GM04503 (cell line): ENCODE data around the gene SDK1.

ENCODE experiments used
- DNase-seq: peaks from one replicate; pipeline ENCODE4 v3.0.0-alpha.2; 2012; ENCODE audit warnings: low read depth

SDK1 gene

GRCh38 chr7:3332308-3332707, 31.3 kb downstream of the SDK1 start:
- DNase-seq: no peak

- no peak for DNase-seq
These were observed 32.8 kb downstream of the SDK1 start for GRCh38 chr7:3333861-3334260.

GRCh38 chr7:3336042-3336665, 35.1 kb downstream of the SDK1 start:
- no peak for DNase-seq

- DNase-seq: no peak
These were observed 37.1 kb downstream of the SDK1 start for GRCh38 chr7:3338161-3338560.

- no peak for DNase-seq
These were observed 44.8 kb downstream of the SDK1 start for GRCh38 chr7:3345699-3346481.

- DNase-seq: no peak
These were observed 48.1 kb downstream of the SDK1 start for GRCh38 chr7:3349126-3349525.

- DNase-seq: no peak
These were observed 55.1 kb downstream of the SDK1 start for GRCh38 chr7:3356173-3356572.

GRCh38 chr7:3358991-3359390, 57.9 kb downstream of the SDK1 start:
- no peak for DNase-seq

- DNase-seq: no peak
These were observed 66.2 kb downstream of the SDK1 start for GRCh38 chr7:3367261-3367660.

- DNase-seq: no peak
These were observed 69.2 kb downstream of the SDK1 start for GRCh38 chr7:3370068-3370830.

GRCh38 chr7:3370921-3371320, 69.9 kb downstream of the SDK1 start:
- no peak for DNase-seq

GRCh38 chr7:3371601-3372000, 70.5 kb downstream of the SDK1 start:
- DNase-seq: no peak

GRCh38 chr7:3374239-3374638, 73.2 kb downstream of the SDK1 start:
- DNase-seq: no peak

GRCh38 chr7:3378390-3379150, 77.5 kb downstream of the SDK1 start:
- no peak for DNase-seq

GRCh38 chr7:3380034-3380433, 79.0 kb downstream of the SDK1 start:
- DNase-seq: no peak

GRCh38 chr7:3380886-3381685, 80.0 kb downstream of the SDK1 start:
- DNase-seq: no peak

- no peak for DNase-seq
These were observed 85.6 kb downstream of the SDK1 start for GRCh38 chr7:3386423-3387190.

GRCh38 chr7:3393862-3394261, 92.8 kb downstream of the SDK1 start:
- DNase-seq: no peak

- no peak for DNase-seq
These were observed 96.3 kb downstream of the SDK1 start for GRCh38 chr7:3397324-3397723.

GRCh38 chr7:3399858-3400257, 98.8 kb downstream of the SDK1 start:
- no peak for DNase-seq

GRCh38 chr7:3404501-3404900, 103.4 kb downstream of the SDK1 start:
- DNase-seq: no peak
